Fibroblast of skin of abdomen (primary cell): ENCODE data around the gene USP17L25. TPM values are rescaled to one million over a fixed set of nuclear protein-coding genes. Genes with fewer than 3 reads are reported as not detected.
"Not testable (repeated sequence)": the region's sequence is repeated elsewhere in the genome, so short reads cannot be mapped to it uniquely, and the experiment has no call there.

Source experiments
- DNase-seq: peaks from one replicate; pipeline ENCODE4 v3.0.0-alpha.2; 2013
- polyA plus RNA-seq, 2 experiments: library from polyadenylated mRNA; unstranded; fragments of 120-200 nt; gene quantifications; one replicate each; pipeline ENCODE4 v1.2.1, GENCODE V29; 2013; ENCODE audit not compliant: insufficient read length in 2 of 2

USP17L25 gene
- not detected for polyA plus RNA-seq (2013, experiment 1 of 2; ENCODE audit: insufficient read length)
- not detected for polyA plus RNA-seq (2013, experiment 2 of 2; ENCODE audit: insufficient read length)

DNA sequence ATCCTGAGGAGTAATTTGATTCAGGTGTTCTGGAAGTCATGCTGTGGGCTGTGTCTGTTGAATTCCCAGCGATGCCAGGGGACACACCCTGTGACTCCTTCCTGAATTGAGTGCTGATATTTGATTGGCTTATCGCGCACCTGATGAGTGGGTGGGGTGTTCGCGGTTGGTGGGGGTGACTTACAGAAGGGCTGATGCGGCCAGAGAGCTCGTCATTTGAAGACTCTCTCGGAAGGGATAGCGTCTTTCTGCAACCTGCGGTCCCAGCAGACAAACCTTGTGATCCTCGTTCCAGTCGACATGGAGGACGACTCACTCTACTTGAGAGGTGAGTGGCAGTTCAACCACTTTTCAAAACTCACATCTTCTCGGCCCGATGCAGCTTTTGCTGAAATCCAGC is at the start of gene USP17L25:
Gene USP17L25, plus strand, starts transcription at position 301 of the 400 bp plus-strand sequence. Its CDS starts 0 bp downstream, at position 301.
- DNase-seq: not testable (repeated sequence)

- DNase-seq: not testable (repeated sequence)
Measured at GRCh38 chr4:9324191-9324590, 5.5 kb upstream of the USP17L25 start.

GRCh38 chr4:9324865-9325264 is 4.8 kb upstream of the USP17L25 start, which contains the start of gene USP17L24:
Gene USP17L24, plus strand, starts transcription at chr4:9325165. Its CDS starts 0 bp downstream, at chr4:9325165.
- not testable (repeated sequence) for DNase-seq

DNA sequence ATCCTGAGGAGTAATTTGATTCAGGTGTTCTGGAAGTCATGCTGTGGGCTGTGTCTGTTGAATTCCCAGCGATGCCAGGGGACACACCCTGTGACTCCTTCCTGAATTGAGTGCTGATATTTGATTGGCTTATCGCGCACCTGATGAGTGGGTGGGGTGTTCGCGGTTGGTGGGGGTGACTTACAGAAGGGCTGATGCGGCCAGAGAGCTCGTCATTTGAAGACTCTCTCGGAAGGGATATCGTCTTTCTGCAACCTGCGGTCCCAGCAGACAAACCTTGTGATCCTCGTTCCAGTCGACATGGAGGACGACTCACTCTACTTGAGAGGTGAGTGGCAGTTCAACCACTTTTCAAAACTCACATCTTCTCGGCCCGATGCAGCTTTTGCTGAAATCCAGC is 4.6 kb downstream of the USP17L25 start, which contains the start of gene USP17L26:
Gene USP17L26, plus strand, starts transcription at position 301 of the 400 bp plus-strand sequence. Its CDS starts 0 bp downstream, at position 301.
- not testable (repeated sequence) for DNase-seq

GRCh38 chr4:9339103-9339502 is 9.4 kb downstream of the USP17L25 start, which contains the start of gene USP17L5:
Gene USP17L5, plus strand, starts transcription at chr4:9339403. Its CDS starts 0 bp downstream, at chr4:9339403.
- DNase-seq: not testable (repeated sequence)

DNA sequence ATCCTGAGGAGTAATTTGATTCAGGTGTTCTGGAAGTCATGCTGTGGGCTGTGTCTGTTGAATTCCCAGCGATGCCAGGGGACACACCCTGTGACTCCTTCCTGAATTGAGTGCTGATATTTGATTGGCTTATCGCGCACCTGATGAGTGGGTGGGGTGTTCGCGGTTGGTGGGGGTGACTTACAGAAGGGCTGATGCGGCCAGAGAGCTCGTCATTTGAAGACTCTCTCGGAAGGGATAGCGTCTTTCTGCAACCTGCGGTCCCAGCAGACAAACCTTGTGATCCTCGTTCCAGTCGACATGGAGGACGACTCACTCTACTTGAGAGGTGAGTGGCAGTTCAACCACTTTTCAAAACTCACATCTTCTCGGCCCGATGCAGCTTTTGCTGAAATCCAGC is 14.1 kb downstream of the USP17L25 start, which contains the start of gene USP17L27:
Gene USP17L27, plus strand, starts transcription at position 301 of the 400 bp plus-strand sequence. Its CDS starts 0 bp downstream, at position 301.
- DNase-seq: not testable (repeated sequence)

- not testable (repeated sequence) for DNase-seq
Measured at GRCh38 chr4:9348593-9348992, 18.9 kb downstream of the USP17L25 start, which contains the start of gene USP17L28. Gene USP17L28, plus strand, starts transcription at chr4:9348893. Its CDS starts 0 bp downstream, at chr4:9348893.

DNA sequence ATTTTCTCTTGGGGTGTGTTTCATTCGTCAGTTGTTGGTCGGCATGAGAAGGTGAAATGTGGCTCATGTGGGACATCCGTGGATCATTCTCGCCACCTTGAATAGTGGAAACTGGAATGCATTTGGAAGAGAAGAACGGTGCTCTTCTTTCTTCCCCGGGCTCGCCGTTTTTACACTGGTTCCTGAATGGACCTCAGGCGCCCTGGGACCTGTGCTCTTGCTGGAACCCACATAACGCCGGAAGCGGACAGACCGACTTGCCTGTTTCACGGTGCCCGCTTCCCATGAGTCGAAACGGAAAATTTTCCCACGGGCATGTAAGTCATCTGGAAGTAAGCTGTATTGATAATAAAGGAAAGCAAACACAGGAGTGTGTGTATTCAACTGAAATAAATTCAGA is 21.2 kb downstream of the USP17L25 start:
- DNase-seq: not testable (repeated sequence)

GRCh38 chr4:9353338-9353737 is 23.6 kb downstream of the USP17L25 start, which contains the start of gene USP17L29:
Gene USP17L29, plus strand, starts transcription at chr4:9353638. Its CDS starts 0 bp downstream, at chr4:9353638.
- DNase-seq: not testable (repeated sequence)

- DNase-seq: not testable (repeated sequence)
Measured at GRCh38 chr4:9362829-9363228, 33.1 kb downstream of the USP17L25 start, which contains the start of gene USP17L30. Gene USP17L30, plus strand, starts transcription at chr4:9363129. Its CDS starts 0 bp downstream, at chr4:9363129.

- DNase-seq: not testable (repeated sequence)
Measured at GRCh38 chr4:9379881-9380280, 50.2 kb downstream of the USP17L25 start.
